A549 treated with DMSO at 1 μM for 4 hours (cell line): Measurements from ENCODE around the gene MT1G. TPM values are rescaled to one million over a fixed set of nuclear protein-coding genes. Genes with fewer than 3 reads are reported as not detected.

Experiments used
- total RNA-seq: library from RNA; stranded (reverse); fragments of 200-300 nt; extraction: Qiagen RNA extraction; gene quantifications from 5 replicates; pipeline ENCODE4 v1.2.3, GENCODE V29; 2022; ENCODE audit warnings: low read depth

The MT1G gene
- total RNA-seq: not detected in 5 replicates

DNA sequence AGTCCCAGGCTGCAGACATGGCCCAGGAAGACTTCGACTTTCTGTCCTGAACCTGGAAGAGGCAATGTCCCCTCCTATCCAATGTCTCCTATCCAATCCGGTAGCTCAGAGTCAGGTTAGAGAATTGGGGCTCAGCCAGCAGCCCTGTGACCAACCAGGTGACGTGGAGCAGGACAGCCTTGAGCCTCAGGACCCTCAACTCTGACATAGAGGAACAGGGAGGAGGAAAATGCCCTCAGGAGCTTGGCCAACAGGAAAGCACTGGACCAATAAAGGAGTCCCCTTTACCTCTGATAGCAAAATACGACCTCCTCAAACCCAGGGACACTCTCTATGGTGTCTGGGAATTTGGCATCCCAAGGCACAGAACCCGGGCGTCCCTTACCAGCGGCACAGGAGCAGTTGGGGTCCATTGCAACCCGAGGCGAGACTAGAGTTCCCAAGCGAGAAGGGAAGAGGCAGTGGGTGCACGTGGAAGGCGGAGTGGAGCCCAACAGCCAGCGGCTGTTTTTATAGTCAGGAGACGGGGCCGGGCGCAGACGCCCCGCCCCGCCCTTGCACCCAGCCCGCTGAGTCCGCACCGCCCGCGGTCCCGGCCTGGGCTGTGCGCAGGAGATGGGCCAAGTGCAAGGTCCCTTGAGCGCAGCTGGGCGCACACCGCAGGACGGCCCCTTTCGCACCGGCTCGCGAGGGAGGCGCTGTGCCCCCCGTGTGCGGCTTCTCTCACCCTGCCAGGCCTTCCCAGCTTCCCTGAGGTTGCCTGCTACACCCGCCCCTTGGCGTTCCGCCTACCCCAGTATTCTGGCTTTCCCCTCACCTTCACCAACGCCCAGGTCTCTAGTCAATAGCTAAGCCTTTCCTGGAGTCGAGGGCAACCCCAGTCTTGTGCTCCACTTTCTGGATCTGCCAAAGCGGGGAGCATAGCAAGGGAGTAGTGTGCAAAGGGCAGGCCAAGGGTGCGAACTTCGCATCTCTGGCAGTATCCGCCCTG is at the start of gene MT1G:
Gene MT1G, minus strand, starts transcription at position 485 of the 991 bp plus-strand sequence. Its CDS starts 72 bp downstream, at position 413.

DNA sequence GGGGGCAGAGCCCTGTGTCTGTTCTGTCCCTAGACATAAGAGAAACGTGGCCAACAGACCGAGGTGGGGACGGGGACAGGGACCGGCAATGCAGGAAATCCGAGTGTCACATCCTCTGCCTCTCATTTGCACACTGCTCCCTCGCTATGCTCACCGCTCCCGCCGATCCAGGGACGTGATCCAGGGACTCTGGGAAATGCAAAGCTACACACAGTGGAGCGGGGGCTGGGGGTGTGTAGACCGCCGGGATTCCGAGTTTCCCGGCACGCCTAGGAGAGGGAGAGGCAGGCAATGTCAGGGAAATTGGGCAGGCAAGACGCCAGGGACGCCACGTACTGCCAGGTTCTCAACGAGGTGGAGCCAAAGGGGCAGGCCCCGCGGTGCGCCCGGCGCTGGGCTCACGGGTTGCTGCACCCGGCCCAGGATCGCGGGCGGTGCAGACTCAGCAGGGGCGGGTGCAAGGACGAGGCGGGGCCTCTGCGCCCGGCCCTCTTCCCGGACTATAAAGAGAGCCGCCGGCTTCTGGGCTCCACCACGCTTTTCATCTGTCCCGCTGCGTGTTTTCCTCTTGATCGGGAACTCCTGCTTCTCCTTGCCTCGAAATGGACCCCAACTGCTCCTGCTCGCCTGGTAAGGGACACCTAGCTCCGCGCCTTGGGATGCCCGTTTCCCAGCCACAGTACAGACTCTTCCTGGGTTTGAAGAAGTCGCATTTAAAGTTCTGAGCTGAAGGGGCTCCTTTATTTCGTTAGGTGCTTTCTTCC is 14.3 kb upstream of the MT1G start, which contains the start of gene MT1X:
Gene MT1X, plus strand, starts transcription at position 532 of the 764 bp plus-strand sequence. Its CDS starts 71 bp downstream, at position 603.

GRCh38 chr16:56669005-56669839 is 1.4 kb upstream of the MT1G start, which contains the start of gene MT1H:
MT1H (plus strand) TSS chr16:56669814; CDS start chr16:56669885, 71 bp downstream.

DNA sequence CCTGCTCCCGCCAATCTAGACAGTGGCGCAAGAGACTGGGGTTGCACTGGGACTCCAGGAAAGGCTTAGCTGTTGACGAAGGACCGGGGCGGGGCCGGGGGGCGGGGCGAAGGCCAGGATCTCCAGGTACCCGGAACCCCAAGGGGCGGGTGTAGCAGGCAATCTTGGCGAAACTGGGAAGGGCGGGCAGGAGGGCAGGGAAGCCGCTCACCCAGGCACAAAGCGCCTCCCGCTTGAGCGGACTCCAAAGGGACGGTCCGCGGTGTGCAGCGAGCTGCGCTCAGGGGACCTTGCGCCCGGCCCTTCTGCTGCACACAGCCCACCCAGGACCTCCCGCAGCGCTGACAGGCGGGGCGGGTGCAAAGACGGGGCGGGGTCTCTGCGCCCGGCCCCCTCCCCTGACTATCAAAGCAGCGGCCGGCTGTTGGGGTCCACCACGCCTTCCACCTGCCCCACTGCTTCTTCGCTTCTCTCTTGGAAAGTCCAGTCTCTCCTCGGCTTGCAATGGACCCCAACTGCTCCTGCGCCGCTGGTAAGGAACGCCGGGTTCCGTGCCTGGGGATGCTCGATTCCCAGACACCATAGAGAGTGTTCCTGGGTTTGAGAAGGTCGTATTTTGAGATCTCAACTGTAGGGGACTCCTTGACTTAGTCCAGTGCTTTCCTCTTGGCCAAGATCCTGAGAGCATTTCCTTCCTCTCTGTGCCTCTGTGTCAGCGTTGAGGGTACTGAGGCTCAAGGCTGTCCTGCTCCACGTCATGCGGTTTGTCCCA is 10.1 kb downstream of the MT1G start, which contains the start of gene MT1F:
Gene MT1F, plus strand, starts transcription at position 405 of the 772 bp plus-strand sequence. Its CDS starts 100 bp downstream, at position 505.

DNA sequence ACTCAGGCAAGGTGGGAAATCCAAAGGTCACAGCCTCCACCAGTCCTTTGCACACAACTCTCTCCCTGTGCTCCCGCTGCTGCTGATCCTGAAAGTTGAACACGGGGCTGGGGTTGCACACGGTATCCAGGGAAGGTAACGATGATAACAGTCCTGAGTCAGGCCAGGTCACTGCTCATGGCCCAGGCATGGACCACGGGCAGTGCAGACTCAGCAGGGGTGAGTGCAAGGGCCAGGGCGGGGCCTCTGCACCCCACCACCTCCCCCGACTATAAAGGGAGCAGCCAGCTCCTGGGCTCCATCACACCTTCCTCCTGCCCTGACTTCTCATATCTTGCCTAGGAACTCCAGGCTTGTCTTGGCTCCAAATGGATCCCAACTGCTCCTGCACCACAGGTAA is 16.3 kb downstream of the MT1G start, which contains the start of gene MT1B:
Gene MT1B, plus strand, starts transcription at position 301 of the 400 bp plus-strand sequence. Its CDS starts 68 bp downstream, at position 369.

DNA sequence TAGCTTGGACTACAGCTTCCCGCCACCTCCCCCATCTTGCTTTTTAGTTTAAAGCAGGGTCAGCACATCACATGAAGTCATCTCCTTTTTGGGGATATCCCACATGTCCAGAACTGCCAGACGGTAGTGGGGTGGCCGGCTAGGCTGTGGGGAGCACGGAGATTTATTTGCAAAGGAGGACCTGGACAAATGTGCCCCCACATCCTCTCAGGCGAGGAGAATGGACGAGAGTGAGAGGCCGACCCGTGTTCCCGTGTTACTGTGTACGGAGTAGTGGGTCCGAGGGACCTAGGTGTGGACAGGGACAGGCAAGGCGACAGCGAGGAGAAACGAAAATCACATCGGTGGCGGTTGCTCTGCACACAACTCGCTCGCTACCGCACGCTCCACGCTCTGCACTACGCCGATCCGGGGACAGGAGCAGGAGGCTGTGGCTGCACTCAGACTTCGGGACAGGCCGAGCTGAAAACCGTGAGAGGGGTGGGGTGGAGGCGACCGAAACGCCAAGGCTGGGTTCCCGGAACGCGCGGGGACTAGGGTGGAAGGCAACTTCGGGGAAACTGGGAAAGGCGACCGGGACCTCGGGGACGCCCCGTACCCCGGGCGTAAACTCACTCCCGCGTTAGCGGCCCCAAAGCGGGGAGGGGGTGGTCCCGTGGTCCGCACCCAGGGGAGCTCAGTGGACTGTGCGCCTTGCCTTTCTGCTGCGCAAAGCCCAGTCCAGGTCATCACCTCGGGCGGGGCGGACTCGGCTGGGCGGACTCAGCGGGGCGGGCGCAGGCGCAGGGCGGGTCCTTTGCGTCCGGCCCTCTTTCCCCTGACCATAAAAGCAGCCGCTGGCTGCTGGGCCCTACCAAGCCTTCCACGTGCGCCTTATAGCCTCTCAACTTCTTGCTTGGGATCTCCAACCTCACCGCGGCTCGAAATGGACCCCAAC is 29.8 kb downstream of the MT1G start, which contains the start of gene MT1A:
Gene MT1A, plus strand, starts transcription at position 853 of the 937 bp plus-strand sequence. Its CDS starts 73 bp downstream, at position 926.

GRCh38 chr16:56632156-56632847 is 35.6 kb downstream of the MT1G start, which contains the start of gene MT1M:
MT1M (plus strand) TSS chr16:56632659; CDS start chr16:56632732, 73 bp downstream.

GRCh38 chr16:56625140-56625942 is 42.5 kb downstream of the MT1G start, which contains the start of gene MT1E:
MT1E (plus strand) TSS chr16:56625781; CDS start chr16:56625852, 71 bp downstream.

Other genes with a start within 250 kb of the MT1G start
- 58.9 to 65.8 TPM (median 64.0 TPM) in 5 replicates for gene AMFR, start 242.5 kb downstream of the MT1G start, total RNA-seq
- gene NUDT21, start 216.7 kb downstream of the MT1G start, total RNA-seq: 111 to 132 TPM (median 118 TPM) in 5 replicates
- gene OGFOD1, start 216.5 kb downstream of the MT1G start, total RNA-seq: 68.3 to 93.1 TPM (median 78.2 TPM) in 5 replicates
- gene BBS2, start 148.0 kb downstream of the MT1G start, total RNA-seq: 13.0 to 23.1 TPM (median 19.0 TPM) in 5 replicates
- not detected in 5 replicates for gene MT4, start 103.0 kb downstream of the MT1G start, total RNA-seq
- 0.41 TPM in 1 of 5 replicates, not detected in the others for gene MT3, start 78.5 kb downstream of the MT1G start, total RNA-seq
- 570 to 812 TPM (median 625 TPM) in 5 replicates for gene MT2A, start 59.5 kb downstream of the MT1G start, total RNA-seq
- not detected in 5 replicates for gene MT1E, start 42.3 kb downstream of the MT1G start, total RNA-seq
- not detected in 5 replicates for gene MT1M, start 35.4 kb downstream of the MT1G start, total RNA-seq
- gene MT1A, start 29.4 kb downstream of the MT1G start, total RNA-seq: 15.4 to 17.7 TPM (median 15.7 TPM) in 5 replicates
- not detected in 5 replicates for gene MT1B, start 16.2 kb downstream of the MT1G start, total RNA-seq
- 8.5 to 17.3 TPM (median 12.5 TPM) in 5 replicates for gene MT1F, start 10.1 kb downstream of the MT1G start, total RNA-seq
- not detected in 5 replicates for gene MT1H, start 1.7 kb upstream of the MT1G start, total RNA-seq
- 148 to 278 TPM (median 167 TPM) in 5 replicates for gene MT1X, start 14.4 kb upstream of the MT1G start, total RNA-seq
- gene NUP93, start 62.1 kb upstream of the MT1G start, total RNA-seq: 90.0 to 103 TPM (median 96.8 TPM) in 5 replicates
- gene SLC12A3, start 197.1 kb upstream of the MT1G start, total RNA-seq: 0.02 TPM in 2 of 5 replicates, not detected in the others